ENCODE measurements around the gene FAM107B.

The FAM107B gene

GRCh38 chr10:14507176-14507575 lies 267.5 kb downstream of the FAM107B start:
- no peak for DNase-seq (ENCODE audit: low read depth, low spot score)

- DNase-seq (ENCODE audit: low read depth, low spot score): no peak
These were observed 272.3 kb downstream of the FAM107B start for GRCh38 chr10:14502431-14502830.

- no peak for DNase-seq (ENCODE audit: low read depth, low spot score)
These were observed 274.4 kb downstream of the FAM107B start for GRCh38 chr10:14500172-14500765.

- no peak for DNase-seq (ENCODE audit: low read depth, low spot score)
These were observed 275.1 kb downstream of the FAM107B start for GRCh38 chr10:14499601-14499904.

- DNase-seq (ENCODE audit: low read depth, low spot score): no peak
These were observed 276.4 kb downstream of the FAM107B start for GRCh38 chr10:14498326-14498725.

- no peak for DNase-seq (ENCODE audit: low read depth, low spot score)
These were observed 282.9 kb downstream of the FAM107B start for GRCh38 chr10:14491811-14492210.

- DNase-seq (ENCODE audit: low read depth, low spot score): no peak
These were observed 285.0 kb downstream of the FAM107B start for GRCh38 chr10:14489522-14490177.

- no peak for DNase-seq (ENCODE audit: low read depth, low spot score)
These were observed 287.2 kb downstream of the FAM107B start for GRCh38 chr10:14487488-14487883.

GRCh38 chr10:14486777-14487487 lies 287.8 kb downstream of the FAM107B start:
- no peak for DNase-seq (ENCODE audit: low read depth, low spot score)

GRCh38 chr10:14485986-14486385 lies 288.7 kb downstream of the FAM107B start:
- no peak for DNase-seq (ENCODE audit: low read depth, low spot score)

GRCh38 chr10:14483417-14483816 lies 291.3 kb downstream of the FAM107B start:
- no peak for DNase-seq (ENCODE audit: low read depth, low spot score)

- DNase-seq (ENCODE audit: low read depth, low spot score): no peak
These were observed 292.9 kb downstream of the FAM107B start for GRCh38 chr10:14481752-14482151.

GRCh38 chr10:14481014-14481413 lies 293.7 kb downstream of the FAM107B start:
- DNase-seq (ENCODE audit: low read depth, low spot score): no peak

GRCh38 chr10:14478604-14479003 lies 296.1 kb downstream of the FAM107B start:
- DNase-seq (ENCODE audit: low read depth, low spot score): peak; percentile 65

GRCh38 chr10:14478201-14478600 lies 296.5 kb downstream of the FAM107B start:
- DNase-seq (ENCODE audit: low read depth, low spot score): no peak

GRCh38 chr10:14477408-14477710 lies 297.3 kb downstream of the FAM107B start:
- no peak for DNase-seq (ENCODE audit: low read depth, low spot score)

GRCh38 chr10:14476641-14477407 lies 297.9 kb downstream of the FAM107B start:
- no peak for DNase-seq (ENCODE audit: low read depth, low spot score)

GRCh38 chr10:14476006-14476405 lies 298.7 kb downstream of the FAM107B start:
- DNase-seq (ENCODE audit: low read depth, low spot score): no peak

- DNase-seq (ENCODE audit: low read depth, low spot score): no peak
These were observed 300.0 kb downstream of the FAM107B start for GRCh38 chr10:14474656-14475055.

- no peak for DNase-seq (ENCODE audit: low read depth, low spot score)
These were observed 303.8 kb downstream of the FAM107B start for GRCh38 chr10:14470920-14471319.

- no peak for DNase-seq (ENCODE audit: low read depth, low spot score)
These were observed 306.0 kb downstream of the FAM107B start for GRCh38 chr10:14468726-14469125.
